Measurements from ENCODE around the gene ZNF367. TPM values are rescaled to one million over a fixed set of nuclear protein-coding genes. Genes with fewer than 3 reads are reported as not detected.
"Not testable (repeated sequence)": the region's sequence is repeated elsewhere in the genome, so short reads cannot be mapped to it uniquely, and the experiment has no call there.

Gene ZNF367
- total and polyA plus RNA-seq, 8 donors, result 0.58 to 9.8 (median 1.8) TPM; not detected in 1

DNA sequence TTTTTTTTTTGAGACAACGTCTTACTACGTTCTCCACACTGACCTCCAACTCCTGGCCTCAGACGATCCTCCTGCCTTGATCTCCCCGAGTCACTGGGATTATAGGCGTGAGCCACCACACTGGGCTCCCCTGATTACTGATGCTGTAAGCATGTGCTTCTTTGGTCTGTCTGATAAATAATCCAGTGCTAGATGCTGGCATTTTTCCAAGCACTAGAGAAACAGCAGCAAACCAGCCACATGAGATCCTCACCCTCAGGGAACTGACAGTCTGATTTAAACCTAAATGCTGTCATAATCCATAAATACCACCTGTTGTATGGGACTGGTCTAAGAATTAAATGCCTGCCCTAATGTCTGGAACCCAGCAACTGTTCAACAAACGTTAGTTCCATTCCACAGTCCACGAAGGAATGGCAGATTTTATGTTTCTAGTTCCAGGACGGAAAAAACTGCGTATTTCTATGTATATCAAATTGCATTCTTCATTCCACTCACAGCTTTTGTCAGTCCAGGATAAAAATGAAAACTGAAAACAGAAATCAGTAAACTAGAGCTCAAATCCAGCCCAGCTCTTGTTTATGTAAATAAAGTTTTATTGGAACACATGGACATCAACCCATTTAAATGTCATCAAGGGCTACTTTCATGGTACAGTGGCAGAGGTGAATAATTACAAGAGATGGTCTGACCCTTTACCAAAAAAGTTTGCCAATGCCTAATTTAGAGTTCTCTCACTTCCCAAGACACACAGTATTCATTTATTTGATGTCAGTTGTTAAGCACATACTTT lies 54.8 kb downstream of the ZNF367 start:
- H3K27me3 ChIP-seq, result no peaks in the 10 kb centered on the region
- peaks cover 24 to 72% (median 67%) of the 10 kb centered on the region in 4 donors for H3K36me3 ChIP-seq
- no peaks in the 10 kb centered on the region for H3K9me3 ChIP-seq
- TF ChIP-seq POLR2AphosphoS5 (IDR thresholded peaks at IDR 0.05), result no peak
- TF ChIP-seq, protein P1, sequence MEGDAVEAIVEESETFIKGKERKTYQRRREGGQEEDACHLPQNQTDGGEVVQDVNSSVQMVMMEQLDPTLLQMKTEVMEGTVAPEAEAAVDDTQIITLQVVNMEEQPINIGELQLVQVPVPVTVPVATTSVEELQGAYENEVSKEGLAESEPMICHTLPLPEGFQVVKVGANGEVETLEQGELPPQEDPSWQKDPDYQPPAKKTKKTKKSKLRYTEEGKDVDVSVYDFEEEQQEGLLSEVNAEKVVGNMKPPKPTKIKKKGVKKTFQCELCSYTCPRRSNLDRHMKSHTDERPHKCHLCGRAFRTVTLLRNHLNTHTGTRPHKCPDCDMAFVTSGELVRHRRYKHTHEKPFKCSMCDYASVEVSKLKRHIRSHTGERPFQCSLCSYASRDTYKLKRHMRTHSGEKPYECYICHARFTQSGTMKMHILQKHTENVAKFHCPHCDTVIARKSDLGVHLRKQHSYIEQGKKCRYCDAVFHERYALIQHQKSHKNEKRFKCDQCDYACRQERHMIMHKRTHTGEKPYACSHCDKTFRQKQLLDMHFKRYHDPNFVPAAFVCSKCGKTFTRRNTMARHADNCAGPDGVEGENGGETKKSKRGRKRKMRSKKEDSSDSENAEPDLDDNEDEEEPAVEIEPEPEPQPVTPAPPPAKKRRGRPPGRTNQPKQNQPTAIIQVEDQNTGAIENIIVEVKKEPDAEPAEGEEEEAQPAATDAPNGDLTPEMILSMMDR (IDR thresholded peaks at IDR 0.05), result no peak
- TF ChIP-seq POLR2A (IDR thresholded peaks at IDR 0.05), result no peak
- TF ChIP-seq EP300 (IDR thresholded peaks at IDR 0.05), result no peak
- WGBS, 5 donors, result 91 to 96% (median 94%) methylated on average over 9 of the region's 9 CpGs
- no peak overlapping the region for H3K4me3 ChIP-seq
- no peak overlapping the region for H3K27ac ChIP-seq
- DNase-seq, result no peak
- peaks cover 0 to 7% (median 0%) of the 10 kb centered on the region in 4 donors for H3K4me1 ChIP-seq
- intact Hi-C loops (cut with DNase I; ENCODE audit: low total_unique reads), result no loop called here

DNA sequence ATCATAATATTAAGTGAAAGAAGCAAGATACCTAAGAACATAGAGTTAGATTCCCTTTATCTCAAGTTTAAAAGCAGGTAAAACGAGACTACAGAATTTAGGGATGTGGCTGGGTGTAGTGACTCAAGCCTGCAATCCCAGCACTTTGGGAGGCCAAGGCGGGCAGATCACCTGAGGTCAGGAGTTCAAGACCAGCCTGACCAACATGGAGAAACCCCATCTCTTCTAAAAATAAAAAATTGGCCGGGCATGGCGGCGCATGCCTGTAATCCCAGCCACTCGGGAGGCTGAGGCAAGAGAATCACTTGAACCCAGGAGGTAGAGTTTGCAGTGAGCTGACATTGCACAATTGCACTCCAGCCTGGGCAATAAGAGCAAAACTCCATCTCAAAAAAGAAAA lies 56.1 kb downstream of the ZNF367 start:
- intact Hi-C loops (cut with DNase I; ENCODE audit: low total_unique reads); H3K27me3 ChIP-seq: not testable (repeated sequence)
- peaks cover 24 to 77% (median 75%) of the 10 kb centered on the region in 4 donors for H3K36me3 ChIP-seq

DNA sequence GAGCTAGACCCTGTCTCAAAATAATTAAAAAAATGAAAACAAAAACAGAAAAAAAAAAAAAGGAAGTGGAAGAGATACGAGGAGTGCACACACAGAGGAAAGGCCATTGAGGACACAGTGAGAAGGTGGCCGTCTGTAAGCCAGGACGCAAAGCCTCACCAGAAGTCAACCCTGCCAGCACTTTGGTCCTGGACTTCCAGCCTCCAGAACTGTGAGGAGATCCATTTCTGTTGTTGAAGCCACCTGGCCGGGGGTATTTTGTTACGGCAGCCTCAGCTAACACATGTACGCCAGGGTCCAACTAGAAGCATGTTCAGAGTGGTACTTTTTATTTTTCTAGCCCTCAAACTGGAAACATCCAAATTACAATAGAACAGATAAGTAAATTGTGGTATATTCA lies 56.5 kb downstream of the ZNF367 start:
- H3K27me3 ChIP-seq, result no peaks in the 10 kb centered on the region
- no peaks in the 10 kb centered on the region for H3K9me3 ChIP-seq
- TF ChIP-seq EP300 (IDR thresholded peaks at IDR 0.05) (no peak), POLR2A (IDR thresholded peaks at IDR 0.05) (no peak), POLR2AphosphoS5 (IDR thresholded peaks at IDR 0.05) (no peak)
- TF ChIP-seq, protein P1 (IDR thresholded peaks at IDR 0.05), result no peak
- no peak overlapping the region for H3K27ac ChIP-seq
- 93 to 98% (median 96%) methylated on average over 6 of the region's 6 CpGs for WGBS, 5 donors
- H3K4me1 ChIP-seq, result no peaks in the 10 kb centered on the region
- DNase-seq, result no peak
- intact Hi-C loops (cut with DNase I; ENCODE audit: low total_unique reads), result no loop called here
- H3K36me3 ChIP-seq, result peaks cover 26 to 78% (median 76%) of the 10 kb centered on the region in 4 donors
- H3K4me3 ChIP-seq, result no peak overlapping the region

More for the DNA sequence above, 56.1 kb downstream of the ZNF367 start:
- 89 to 96% (median 93%) methylated on average over 6 of the region's 6 CpGs for WGBS, 5 donors
- DNase-seq, H3K4me3 ChIP-seq, H3K27ac ChIP-seq, H3K9me3 ChIP-seq, H3K4me1 ChIP-seq: not testable (repeated sequence)

DNA sequence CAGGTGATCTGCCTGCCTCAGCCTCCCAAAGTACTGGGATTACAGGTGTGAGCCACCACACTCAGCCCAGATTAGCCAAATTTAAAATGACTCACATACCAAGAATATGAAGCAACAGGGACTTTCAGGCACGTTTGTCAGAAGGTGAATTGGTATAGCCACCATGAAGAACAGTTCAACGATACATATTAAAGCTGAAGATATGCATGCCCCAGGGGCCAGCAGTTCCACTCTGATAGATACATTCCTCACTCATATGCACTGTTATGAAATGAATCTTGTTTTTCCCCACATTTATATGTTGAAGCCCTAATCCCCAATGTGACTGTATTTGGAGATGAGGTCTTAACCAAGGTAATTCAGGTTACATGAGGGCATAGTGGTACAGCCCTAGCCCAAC lies 57.2 kb downstream of the ZNF367 start:
- Histone ChIP-seq H3K27me3 (no peaks in the 10 kb centered on the region), H3K9me3 (no peaks in the 10 kb centered on the region), H3K4me3 (no peak overlapping the region), H3K27ac (no peak overlapping the region), H3K36me3 (peaks cover 29 to 82% (median 80%) of the 10 kb centered on the region in 4 donors), H3K4me1 (no peaks in the 10 kb centered on the region)
- WGBS, 5 donors, result 79 to 86% (median 82%) methylated on average over 2 of the region's 2 CpGs
- DNase-seq, result no peak
- intact Hi-C loops (cut with DNase I; ENCODE audit: low total_unique reads), result no loop called here
- TF ChIP-seq EP300 (IDR thresholded peaks at IDR 0.05), result no peak
- no peak for TF ChIP-seq POLR2A (IDR thresholded peaks at IDR 0.05)
- TF ChIP-seq, protein P1 (IDR thresholded peaks at IDR 0.05), result no peak
- no peak for TF ChIP-seq POLR2AphosphoS5 (IDR thresholded peaks at IDR 0.05)

DNA sequence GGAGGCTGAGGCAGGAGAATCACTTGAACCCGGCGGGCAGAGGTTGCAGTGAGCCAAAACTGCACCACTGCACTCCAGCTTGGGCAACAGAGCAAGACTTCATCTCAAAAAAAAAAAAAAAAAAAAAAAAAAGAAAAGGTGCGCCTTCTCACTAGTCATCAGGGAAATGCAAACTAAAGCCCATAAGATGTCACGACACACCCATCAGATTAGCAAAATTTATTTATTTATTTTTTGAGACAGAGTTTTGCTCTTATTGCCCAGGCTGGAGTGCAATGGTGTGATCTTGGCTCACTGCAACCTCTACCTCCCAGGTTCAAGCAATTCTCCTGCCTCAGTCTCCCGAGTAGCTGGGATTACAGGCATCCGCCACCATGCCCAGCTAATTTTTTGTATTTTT lies 57.6 kb downstream of the ZNF367 start:
- intact Hi-C loops (cut with DNase I; ENCODE audit: low total_unique reads); H3K4me3 ChIP-seq; H3K27ac ChIP-seq; H3K4me1 ChIP-seq; DNase-seq; H3K27me3 ChIP-seq; H3K9me3 ChIP-seq: not testable (repeated sequence)
- H3K36me3 ChIP-seq, result peaks cover 29 to 87% (median 84%) of the 10 kb centered on the region in 4 donors
- 93 to 97% (median 96%) methylated on average over 6 of the region's 6 CpGs for WGBS, 5 donors
